Lower leg skin (tissue), 3 donors: Measurements from ENCODE around the gene RAPGEF4.

ENCODE experiments used
- POLR2A ChIP-seq, 2 donors: fragments of 450-650 bp; IDR thresholded peaks; one replicate each; pipeline ENCODE4 v1.6.1; 2016 to 2017; ENCODE audit warnings: antibody characterized with exemption in 2 of 2, mild to moderate bottlenecking in 1 of 2, moderate library complexity in 1 of 2
- TF ChIP-seq, protein P1 (sequence below), 3 donors: fragments of 450-650 bp; IDR thresholded peaks; one replicate each; pipeline ENCODE4 v1.5.1; 2016; ENCODE audit warnings: antibody characterized with exemption in 3 of 3, mild to moderate bottlenecking in 3 of 3, moderate library complexity in 2 of 3

DNA sequence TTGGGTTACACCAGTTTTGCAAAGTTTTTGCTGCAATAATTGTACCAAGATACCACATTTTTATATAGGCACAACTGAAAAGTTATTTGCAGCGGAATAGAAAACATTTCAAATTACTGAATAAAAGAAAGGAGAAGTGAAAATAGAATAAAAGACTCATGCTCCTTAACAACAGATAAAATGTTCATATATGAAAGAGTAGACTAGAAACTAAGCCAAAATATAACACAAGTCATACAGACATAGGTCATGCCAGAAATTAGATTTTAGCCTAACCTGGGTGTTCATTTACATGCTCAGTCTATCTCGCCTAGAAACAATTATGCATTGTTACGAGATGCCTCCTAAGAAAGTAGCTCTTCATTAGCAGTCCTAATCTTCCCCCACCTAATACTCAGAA is 323.6 kb downstream of the RAPGEF4 start:
- TF ChIP-seq, protein P1, sequence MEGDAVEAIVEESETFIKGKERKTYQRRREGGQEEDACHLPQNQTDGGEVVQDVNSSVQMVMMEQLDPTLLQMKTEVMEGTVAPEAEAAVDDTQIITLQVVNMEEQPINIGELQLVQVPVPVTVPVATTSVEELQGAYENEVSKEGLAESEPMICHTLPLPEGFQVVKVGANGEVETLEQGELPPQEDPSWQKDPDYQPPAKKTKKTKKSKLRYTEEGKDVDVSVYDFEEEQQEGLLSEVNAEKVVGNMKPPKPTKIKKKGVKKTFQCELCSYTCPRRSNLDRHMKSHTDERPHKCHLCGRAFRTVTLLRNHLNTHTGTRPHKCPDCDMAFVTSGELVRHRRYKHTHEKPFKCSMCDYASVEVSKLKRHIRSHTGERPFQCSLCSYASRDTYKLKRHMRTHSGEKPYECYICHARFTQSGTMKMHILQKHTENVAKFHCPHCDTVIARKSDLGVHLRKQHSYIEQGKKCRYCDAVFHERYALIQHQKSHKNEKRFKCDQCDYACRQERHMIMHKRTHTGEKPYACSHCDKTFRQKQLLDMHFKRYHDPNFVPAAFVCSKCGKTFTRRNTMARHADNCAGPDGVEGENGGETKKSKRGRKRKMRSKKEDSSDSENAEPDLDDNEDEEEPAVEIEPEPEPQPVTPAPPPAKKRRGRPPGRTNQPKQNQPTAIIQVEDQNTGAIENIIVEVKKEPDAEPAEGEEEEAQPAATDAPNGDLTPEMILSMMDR (IDR thresholded peaks at IDR 0.05): no peak
- no peak for TF ChIP-seq POLR2A (IDR thresholded peaks at IDR 0.05)
